K562 (cell line): Measurements from ENCODE around the gene HGS.

Experiments used
- CEBPG ChIP-seq, 3 experiments: fragments of 200-800 bp in 1 of 3; sonication (Bioruptor generic) in 1 of 3; sonication (generic) in 1 of 3; formaldehyde crosslinking in 1 of 3; IDR thresholded peaks in 2 of 3; conservative IDR thresholded peaks in 1 of 3; 2 replicates each; pipeline versions ENCODE4 v1.6.1 to v1.8.0; 2016 to 2022; ENCODE audit warnings: missing compliant biosample characterization in 2 of 3, missing genetic modification characterization in 2 of 3, mild to moderate bottlenecking in 1 of 3, missing genetic modification reagents in 1 of 3
- KLF16 ChIP-seq: IDR thresholded peaks from 2 replicates; pipeline ENCODE4 v1.6.1; 2016; ENCODE audit warnings: antibody characterized with exemption
- TOE1 ChIP-seq, 2 experiments: fragments of 450-650 bp in 1 of 2; sonication (generic) in 1 of 2; formaldehyde crosslinking in 1 of 2; IDR thresholded peaks; 2 replicates each; pipeline versions ENCODE4 v1.7.1 to v1.8.0; 2016 to 2022; ENCODE audit warnings: borderline replicate concordance in 2 of 2, mild to moderate bottlenecking in 2 of 2, antibody characterized with exemption in 1 of 2, inconsistent platforms in 1 of 2, low read depth in 1 of 2, missing genetic modification reagents in 1 of 2, moderate library complexity in 1 of 2
- ZNF146 ChIP-seq: IDR thresholded peaks from one replicate; pipeline ENCODE4 v1.6.1; 2018; ENCODE audit warnings: missing compliant biosample characterization; ENCODE audit not compliant: unreplicated experiment
- ZNF24 ChIP-seq: fragments of 450-650 bp; IDR thresholded peaks from 2 replicates; pipeline ENCODE4 v1.6.1; 2016
- ZNF282 ChIP-seq: sonication (generic); formaldehyde crosslinking; IDR thresholded peaks from 2 replicates; pipeline ENCODE4 v1.8.1; 2023; ENCODE audit warnings: missing genetic modification reagents
- TF ChIP-seq, protein P1 (sequence below): sonication (generic); formaldehyde crosslinking; IDR thresholded peaks from 2 replicates; pipeline ENCODE4 v1.9.0; 2022; ENCODE audit warnings: mild to moderate bottlenecking, missing genetic modification reagents
- TF ChIP-seq, protein P2 (sequence below): sonication (generic); formaldehyde crosslinking; IDR thresholded peaks from 2 replicates; pipeline ENCODE4 v1.9.0; 2022; ENCODE audit warnings: mild to moderate bottlenecking, missing genetic modification reagents
- TF ChIP-seq, protein P3 (sequence below), 2 experiments: IDR thresholded peaks in 1 of 2; conservative IDR thresholded peaks in 1 of 2; 2 replicates each; pipeline ENCODE4 v1.6.1; 2016; ENCODE audit warnings: low read depth in 2 of 2, mild to moderate bottlenecking in 1 of 2, missing compliant biosample characterization in 1 of 2, missing genetic modification characterization in 1 of 2, moderate library complexity in 1 of 2
- TF ChIP-seq, protein P4 (sequence below), 3 experiments: IDR thresholded peaks in 2 of 3; conservative IDR thresholded peaks in 1 of 3; 2 replicates each; pipeline ENCODE4 v1.5.1; 2011 to 2012; ENCODE audit warnings: low read length in 3 of 3, mild to moderate bottlenecking in 3 of 3, control low read depth in 2 of 3, improper control_type of control experiment in 1 of 3, inconsistent platforms in 1 of 3, low read depth in 1 of 3, mixed read lengths in 1 of 3, moderate library complexity in 1 of 3; ENCODE audit not compliant: insufficient read depth in 2 of 3

DNA sequence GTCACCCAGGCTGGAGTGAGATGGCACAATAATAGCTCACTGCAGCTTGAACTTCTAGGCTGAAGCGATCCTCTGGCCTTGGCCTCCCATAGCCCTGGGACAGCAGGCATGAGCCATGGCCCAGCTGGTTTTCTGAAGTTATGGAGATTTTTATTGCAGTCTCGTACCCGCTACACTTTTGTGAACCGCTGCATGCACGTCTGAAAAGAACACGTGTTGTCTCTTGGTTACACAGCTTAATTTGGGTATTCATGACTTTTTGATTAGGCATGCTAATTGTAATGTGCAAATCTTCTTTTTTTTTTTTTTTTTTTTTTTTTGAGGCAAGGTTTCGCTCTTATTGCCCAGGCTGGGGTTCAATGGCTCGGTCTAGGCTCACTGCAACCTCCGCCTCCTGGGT, 41.6 kb downstream of the HGS start:
- TF ChIP-seq, protein P1, sequence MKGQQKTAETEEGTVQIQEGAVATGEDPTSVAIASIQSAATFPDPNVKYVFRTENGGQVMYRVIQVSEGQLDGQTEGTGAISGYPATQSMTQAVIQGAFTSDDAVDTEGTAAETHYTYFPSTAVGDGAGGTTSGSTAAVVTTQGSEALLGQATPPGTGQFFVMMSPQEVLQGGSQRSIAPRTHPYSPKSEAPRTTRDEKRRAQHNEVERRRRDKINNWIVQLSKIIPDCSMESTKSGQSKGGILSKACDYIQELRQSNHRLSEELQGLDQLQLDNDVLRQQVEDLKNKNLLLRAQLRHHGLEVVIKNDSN (CRISPR knock-in tag), result no peak
- TF ChIP-seq ZNF24 (no peak), ZNF146 (CRISPR knock-in tag) (no peak), KLF16 (no peak), CEBPG (CRISPR knock-in tag; IDR thresholded peaks at IDR 0.05) (no peak), CEBPG (tag; conservative IDR thresholded peaks at IDR 0.05 in 1 of 2, IDR thresholded peaks at IDR 0.05 in 1 of 2) (no peak), ZNF282 (CRISPR knock-in tag) (no peak), TOE1 (IDR thresholded peaks at IDR 0.05; ENCODE audit: borderline replicate concordance) (no peak), TOE1 (CRISPR knock-in tag; IDR thresholded peaks at IDR 0.05; ENCODE audit: borderline replicate concordance, low read depth) (no peak)
- TF ChIP-seq, protein P2, sequence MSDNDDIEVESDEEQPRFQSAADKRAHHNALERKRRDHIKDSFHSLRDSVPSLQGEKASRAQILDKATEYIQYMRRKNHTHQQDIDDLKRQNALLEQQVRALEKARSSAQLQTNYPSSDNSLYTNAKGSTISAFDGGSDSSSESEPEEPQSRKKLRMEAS (CRISPR knock-in tag), result no peak
- TF ChIP-seq, protein P3, sequence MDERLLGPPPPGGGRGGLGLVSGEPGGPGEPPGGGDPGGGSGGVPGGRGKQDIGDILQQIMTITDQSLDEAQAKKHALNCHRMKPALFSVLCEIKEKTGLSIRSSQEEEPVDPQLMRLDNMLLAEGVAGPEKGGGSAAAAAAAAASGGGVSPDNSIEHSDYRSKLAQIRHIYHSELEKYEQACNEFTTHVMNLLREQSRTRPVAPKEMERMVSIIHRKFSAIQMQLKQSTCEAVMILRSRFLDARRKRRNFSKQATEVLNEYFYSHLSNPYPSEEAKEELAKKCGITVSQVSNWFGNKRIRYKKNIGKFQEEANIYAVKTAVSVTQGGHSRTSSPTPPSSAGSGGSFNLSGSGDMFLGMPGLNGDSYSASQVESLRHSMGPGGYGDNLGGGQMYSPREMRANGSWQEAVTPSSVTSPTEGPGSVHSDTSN (CRISPR knock-in tag; IDR thresholded peaks at IDR 0.05; ENCODE audit: low read depth), result no peak
- TF ChIP-seq, protein P3 (tag; conservative IDR thresholded peaks at IDR 0.05; ENCODE audit: low read depth), result no peak
- TF ChIP-seq, protein P4, sequence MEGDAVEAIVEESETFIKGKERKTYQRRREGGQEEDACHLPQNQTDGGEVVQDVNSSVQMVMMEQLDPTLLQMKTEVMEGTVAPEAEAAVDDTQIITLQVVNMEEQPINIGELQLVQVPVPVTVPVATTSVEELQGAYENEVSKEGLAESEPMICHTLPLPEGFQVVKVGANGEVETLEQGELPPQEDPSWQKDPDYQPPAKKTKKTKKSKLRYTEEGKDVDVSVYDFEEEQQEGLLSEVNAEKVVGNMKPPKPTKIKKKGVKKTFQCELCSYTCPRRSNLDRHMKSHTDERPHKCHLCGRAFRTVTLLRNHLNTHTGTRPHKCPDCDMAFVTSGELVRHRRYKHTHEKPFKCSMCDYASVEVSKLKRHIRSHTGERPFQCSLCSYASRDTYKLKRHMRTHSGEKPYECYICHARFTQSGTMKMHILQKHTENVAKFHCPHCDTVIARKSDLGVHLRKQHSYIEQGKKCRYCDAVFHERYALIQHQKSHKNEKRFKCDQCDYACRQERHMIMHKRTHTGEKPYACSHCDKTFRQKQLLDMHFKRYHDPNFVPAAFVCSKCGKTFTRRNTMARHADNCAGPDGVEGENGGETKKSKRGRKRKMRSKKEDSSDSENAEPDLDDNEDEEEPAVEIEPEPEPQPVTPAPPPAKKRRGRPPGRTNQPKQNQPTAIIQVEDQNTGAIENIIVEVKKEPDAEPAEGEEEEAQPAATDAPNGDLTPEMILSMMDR (IDR thresholded peaks at IDR 0.05 in 2 of 3, conservative IDR thresholded peaks at IDR 0.05 in 1 of 3; ENCODE audit: insufficient read depth in 2 of 3, low read depth in 1 of 3, low read length in 3 of 3), result no peak
